Thyroid gland (tissue), 4 donors: ENCODE results near the gene VSNL1.

Experiments used
- POLR2A ChIP-seq, 2 donors: fragments of 450-650 bp; IDR thresholded peaks; one replicate each; pipeline ENCODE4 v1.6.1; 2017; ENCODE audit warnings: antibody characterized with exemption in 2 of 2, mild to moderate bottlenecking in 2 of 2, moderate library complexity in 1 of 2
- TF ChIP-seq, protein P1 (sequence below), 6 experiments: fragments of 200-600 bp in 3 of 6; fragments of 450-650 bp in 3 of 6; sonication (generic) in 3 of 6; IDR thresholded peaks; one replicate each; pipeline ENCODE4 v1.5.1; 2016 to 2019; ENCODE audit warnings: antibody characterized with exemption in 6 of 6, mild to moderate bottlenecking in 2 of 6, inconsistent platforms in 1 of 6, moderate library complexity in 1 of 6

DNA sequence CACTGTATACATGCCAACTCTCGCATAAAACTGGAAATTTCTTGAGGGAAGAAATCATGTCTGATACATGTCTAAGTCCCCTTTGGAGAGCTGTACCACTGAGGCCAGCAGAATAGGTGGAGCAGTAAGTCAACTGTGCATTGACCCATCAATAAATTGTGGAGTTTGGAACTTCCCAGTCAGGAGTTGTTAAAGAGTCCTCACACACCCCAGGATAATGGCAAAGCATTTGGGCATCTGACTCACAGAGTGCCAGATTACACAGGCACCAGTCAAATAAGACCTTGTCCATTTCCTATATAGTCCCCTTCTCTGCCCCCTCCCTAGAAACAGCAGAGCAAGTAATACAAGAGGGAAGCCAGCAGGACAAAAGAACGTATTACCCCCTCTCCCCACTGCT, 10.4 kb downstream of the VSNL1 start:
- TF ChIP-seq POLR2A (IDR thresholded peaks at IDR 0.05): no peak
- TF ChIP-seq, protein P1, sequence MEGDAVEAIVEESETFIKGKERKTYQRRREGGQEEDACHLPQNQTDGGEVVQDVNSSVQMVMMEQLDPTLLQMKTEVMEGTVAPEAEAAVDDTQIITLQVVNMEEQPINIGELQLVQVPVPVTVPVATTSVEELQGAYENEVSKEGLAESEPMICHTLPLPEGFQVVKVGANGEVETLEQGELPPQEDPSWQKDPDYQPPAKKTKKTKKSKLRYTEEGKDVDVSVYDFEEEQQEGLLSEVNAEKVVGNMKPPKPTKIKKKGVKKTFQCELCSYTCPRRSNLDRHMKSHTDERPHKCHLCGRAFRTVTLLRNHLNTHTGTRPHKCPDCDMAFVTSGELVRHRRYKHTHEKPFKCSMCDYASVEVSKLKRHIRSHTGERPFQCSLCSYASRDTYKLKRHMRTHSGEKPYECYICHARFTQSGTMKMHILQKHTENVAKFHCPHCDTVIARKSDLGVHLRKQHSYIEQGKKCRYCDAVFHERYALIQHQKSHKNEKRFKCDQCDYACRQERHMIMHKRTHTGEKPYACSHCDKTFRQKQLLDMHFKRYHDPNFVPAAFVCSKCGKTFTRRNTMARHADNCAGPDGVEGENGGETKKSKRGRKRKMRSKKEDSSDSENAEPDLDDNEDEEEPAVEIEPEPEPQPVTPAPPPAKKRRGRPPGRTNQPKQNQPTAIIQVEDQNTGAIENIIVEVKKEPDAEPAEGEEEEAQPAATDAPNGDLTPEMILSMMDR (IDR thresholded peaks at IDR 0.05): no peak
